Colonic mucosa (tissue), 4 donors: ENCODE results near the gene TBC1D12. TPM values are rescaled to one million over a fixed set of nuclear protein-coding genes. Genes with fewer than 3 reads are reported as not detected.

Experiments used
- DNase-seq: peaks from one replicate; pipeline ENCODE4 v3.0.0-alpha.2; 2020
- H3K27ac ChIP-seq: fragments of 200-600 bp; one replicate; pipeline ENCODE4 v1.8.0; 2021
- H3K27me3 ChIP-seq: fragments of 200-600 bp; one replicate; pipeline ENCODE4 v1.8.0; 2021
- H3K36me3 ChIP-seq: fragments of 200-600 bp; one replicate; pipeline ENCODE4 v1.8.0; 2021
- H3K4me1 ChIP-seq: fragments of 200-600 bp; one replicate; pipeline ENCODE4 v1.8.0; 2021; ENCODE audit warnings: mild to moderate bottlenecking
- H3K4me3 ChIP-seq: fragments of 200-600 bp; one replicate; pipeline ENCODE4 v1.8.0; 2021
- H3K9ac ChIP-seq, 2 donors: one replicate each; pipeline ENCODE4 v1.7.0; 2013; ENCODE audit warnings: control low read depth in 2 of 2, low read depth in 2 of 2, low read length in 2 of 2
- H3K9me3 ChIP-seq: fragments of 200-600 bp; one replicate; pipeline ENCODE4 v1.8.0; 2021
- CTCF ChIP-seq: fragments of 200-600 bp; IDR thresholded peaks from one replicate; pipeline ENCODE4 v1.8.0; 2022; ENCODE audit warnings: antibody characterized with exemption, mild to moderate bottlenecking
- intact Hi-C: fragments of 100-400 bp; cut with DNase I; formaldehyde crosslinking; loops from one replicate; pipeline ENCODE4 v1.14.1; 2022
- total RNA-seq, 2 donors: library from RNA; stranded (reverse); fragmentation: NEBNext Ultra II Directional in 1 of 2; extraction: Animal tissue kit (Norgen Biotek cat#: 25700) in 1 of 2; gene quantifications; one replicate each; pipeline ENCODE4 v1.2.1, GENCODE V29; 2021
- donor health status: healthy.
- donor health status: DM: no; HTN: no; CAD: no.
- donor health status: DM: no; HTN: no; CAD: no.

TBC1D12 gene
- 10 to 100 TPM; 18.0 to 21.0 TPM for total RNA-seq

DNA sequence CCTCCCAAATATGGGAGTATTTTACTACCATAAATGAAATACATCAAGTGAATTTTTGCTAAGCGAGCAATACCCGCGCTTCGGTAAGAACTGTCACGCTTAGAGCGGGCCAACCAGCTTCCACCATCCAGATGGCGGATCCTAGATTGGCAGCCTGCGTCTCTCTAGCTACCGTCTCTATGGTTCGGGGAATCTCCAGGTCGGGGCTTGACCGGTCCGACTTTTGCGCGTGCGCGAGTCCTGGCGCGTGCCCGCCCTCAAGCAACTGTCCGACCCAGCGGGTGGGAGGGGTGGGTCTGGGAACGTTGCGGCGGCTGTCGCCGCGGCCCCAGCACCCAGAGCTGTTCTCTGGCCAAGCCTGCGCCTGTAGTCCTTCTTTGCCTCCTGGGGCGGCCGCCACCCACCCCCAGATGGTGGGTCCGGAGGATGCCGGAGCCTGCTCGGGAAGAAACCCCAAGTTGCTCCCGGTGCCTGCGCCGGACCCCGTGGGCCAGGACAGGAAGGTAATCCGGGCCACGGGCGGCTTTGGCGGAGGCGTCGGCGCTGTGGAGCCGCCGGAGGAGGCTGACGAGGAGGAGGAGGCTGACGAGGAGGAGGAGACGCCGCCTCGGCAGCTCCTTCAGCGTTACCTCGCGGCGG, at the start of gene TBC1D12:
Gene TBC1D12, plus strand, starts transcription at position 338 of the 639 bp plus-strand sequence. Its CDS starts 73 bp downstream, at position 411.
- intact Hi-C loops, result no loop called here
- Histone ChIP-seq H3K4me1 (no peaks in the 10 kb centered on the region), H3K9ac (peak within 1 kb of the TSS; percentile 75 to 81), H3K27ac (peak within 1 kb of the TSS; percentile 99), H3K4me3 (peak within 1 kb of the TSS; percentile 89), H3K9me3 (no peaks in the 10 kb centered on the region), H3K36me3 (no peaks in the 10 kb centered on the region), H3K27me3 (no peaks in the 10 kb centered on the region)
- DNase-seq, result peak; percentile 98
- no peak for TF ChIP-seq CTCF

DNA sequence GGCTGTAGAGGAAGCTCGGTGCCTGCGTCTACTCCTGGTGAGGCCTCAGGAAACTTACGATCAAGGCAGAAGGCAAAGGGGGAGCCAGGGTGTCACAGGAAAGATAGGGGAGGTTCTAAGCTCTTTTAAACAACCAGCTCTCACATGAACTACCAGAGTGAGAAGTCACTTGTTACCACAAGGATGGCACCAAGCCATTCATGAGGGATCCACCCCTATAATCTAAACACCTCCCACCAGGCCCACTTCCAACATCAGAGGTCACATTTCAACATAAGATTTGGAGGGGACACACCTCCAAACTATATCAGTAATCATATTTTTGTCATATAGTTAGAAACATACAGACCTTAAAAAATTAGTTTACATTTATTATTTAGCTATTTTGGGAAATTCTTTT, 49.0 kb upstream of the TBC1D12 start:
- Histone ChIP-seq H3K4me1 (no peaks in the 10 kb centered on the region), H3K9ac (no peak overlapping the region), H3K36me3 (no peaks in the 10 kb centered on the region), H3K27ac (no peak overlapping the region), H3K4me3 (no peak overlapping the region), H3K27me3 (no peaks in the 10 kb centered on the region), H3K9me3 (no peaks in the 10 kb centered on the region)
- no peak for TF ChIP-seq CTCF
- no peak for DNase-seq
- intact Hi-C loops, result no loop called here

GRCh38 chr10:94355841-94356240, 46.5 kb upstream of the TBC1D12 start:
- no peaks in the 10 kb centered on the region for H3K9me3 ChIP-seq
- H3K4me3 ChIP-seq, result no peak overlapping the region
- H3K36me3 ChIP-seq, result no peaks in the 10 kb centered on the region
- no peak overlapping the region for H3K27ac ChIP-seq
- no peaks in the 10 kb centered on the region for H3K27me3 ChIP-seq
- intact Hi-C loops, result no loop called here
- TF ChIP-seq CTCF, result no peak
- no peak overlapping the region for H3K9ac ChIP-seq
- DNase-seq, result no peak
- H3K4me1 ChIP-seq, result no peaks in the 10 kb centered on the region

GRCh38 chr10:94357193-94357592, 45.1 kb upstream of the TBC1D12 start:
- Histone ChIP-seq H3K9ac (no peak overlapping the region), H3K9me3 (no peaks in the 10 kb centered on the region), H3K4me3 (no peak overlapping the region), H3K36me3 (no peaks in the 10 kb centered on the region), H3K4me1 (peaks cover 3% of the 10 kb centered on the region), H3K27me3 (no peaks in the 10 kb centered on the region), H3K27ac (no peak overlapping the region)
- intact Hi-C loops, result no loop called here
- no peak for DNase-seq
- no peak for TF ChIP-seq CTCF

GRCh38 chr10:94358480-94358879, 43.9 kb upstream of the TBC1D12 start:
- Histone ChIP-seq H3K27me3 (no peaks in the 10 kb centered on the region), H3K9me3 (no peaks in the 10 kb centered on the region), H3K4me3 (no peak overlapping the region), H3K9ac (no peak overlapping the region), H3K36me3 (no peaks in the 10 kb centered on the region), H3K27ac (no peak overlapping the region), H3K4me1 (peaks cover 3% of the 10 kb centered on the region)
- DNase-seq, result no peak
- no peak for TF ChIP-seq CTCF
- intact Hi-C loops, result no loop called here
